ENCODE data around the gene GNL1.
"Not testable (repeated sequence)": the region's sequence is repeated elsewhere in the genome, so short reads cannot be mapped to it uniquely, and the experiment has no call there.

GNL1 gene

DNA sequence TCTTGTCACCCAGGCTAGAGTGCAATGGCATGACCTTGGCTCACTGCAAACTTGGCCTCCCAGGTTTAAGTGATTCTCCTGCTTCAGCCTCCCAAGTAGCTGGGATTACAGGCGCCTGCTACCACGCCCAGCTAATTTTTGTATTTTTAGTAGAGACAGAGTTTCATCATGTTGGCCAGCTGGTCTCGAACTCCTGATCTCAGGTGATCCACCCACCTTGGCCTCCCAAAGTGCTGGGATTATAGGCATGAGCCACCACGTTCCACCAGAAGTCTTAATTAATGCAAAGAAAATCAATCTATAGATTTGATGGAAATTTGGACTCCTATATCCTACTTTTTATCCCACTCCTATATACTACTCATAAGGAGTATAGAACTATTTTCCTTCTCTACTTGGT lies 61.2 kb downstream of the GNL1 start:
- DNase-seq = not testable (repeated sequence)

DNA sequence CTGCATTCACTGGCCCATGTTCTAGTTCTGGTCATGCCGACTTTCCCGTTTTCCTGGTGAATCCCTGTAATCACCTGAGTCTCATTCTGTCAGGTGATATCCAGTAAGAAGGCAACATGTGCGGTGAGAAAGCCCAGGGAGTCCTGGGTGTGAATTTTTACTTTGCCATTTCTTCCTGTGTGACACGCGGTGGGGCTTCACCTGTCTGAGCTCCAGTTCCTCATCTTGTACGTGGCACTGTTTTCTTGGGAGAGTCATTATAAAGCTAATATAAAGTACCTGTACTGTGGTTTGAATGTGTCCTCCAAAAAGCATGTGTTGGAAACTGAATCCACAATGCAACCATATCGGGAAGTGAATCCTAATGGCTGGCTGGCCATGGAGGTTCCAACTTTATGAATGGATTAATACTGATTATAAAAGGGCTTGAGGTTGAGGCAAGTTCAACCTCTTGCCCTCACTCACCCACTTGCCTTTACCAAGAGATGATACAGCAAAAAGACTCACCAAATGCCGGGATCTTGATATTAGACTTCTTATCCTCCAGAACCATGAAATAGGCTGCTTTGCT lies 61.9 kb downstream of the GNL1 start:
- peak; percentile 29 for DNase-seq

DNA sequence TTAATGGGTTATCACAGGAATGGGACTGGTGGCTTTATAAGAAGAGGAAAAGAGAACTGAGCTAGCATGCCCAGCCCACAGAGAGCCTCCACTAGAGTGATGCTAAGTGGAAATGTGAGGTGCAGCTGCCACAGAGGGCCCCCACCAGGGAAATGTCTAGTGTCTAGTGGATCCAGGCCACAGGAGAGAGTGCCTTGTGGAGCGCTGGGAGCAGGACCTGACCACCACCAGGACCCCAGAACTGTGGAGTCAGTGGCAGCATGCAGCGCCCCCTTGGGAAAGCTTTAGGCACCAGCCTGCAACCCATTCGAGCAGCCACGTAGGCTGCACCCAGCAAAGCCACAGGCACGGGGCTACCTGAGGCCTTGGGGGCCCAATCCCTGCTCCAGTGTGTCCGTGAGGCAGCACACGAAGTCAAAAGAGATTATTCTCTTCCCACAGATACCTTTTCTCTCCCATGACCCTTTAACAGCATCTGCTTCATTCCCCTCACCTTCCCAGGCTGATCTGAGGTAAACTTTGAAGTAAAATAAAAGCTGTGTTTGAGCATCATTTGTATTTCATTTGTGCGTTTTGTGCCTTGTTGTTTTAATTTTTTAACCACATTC lies 62.5 kb downstream of the GNL1 start:
- DNase-seq = no peak

DNA sequence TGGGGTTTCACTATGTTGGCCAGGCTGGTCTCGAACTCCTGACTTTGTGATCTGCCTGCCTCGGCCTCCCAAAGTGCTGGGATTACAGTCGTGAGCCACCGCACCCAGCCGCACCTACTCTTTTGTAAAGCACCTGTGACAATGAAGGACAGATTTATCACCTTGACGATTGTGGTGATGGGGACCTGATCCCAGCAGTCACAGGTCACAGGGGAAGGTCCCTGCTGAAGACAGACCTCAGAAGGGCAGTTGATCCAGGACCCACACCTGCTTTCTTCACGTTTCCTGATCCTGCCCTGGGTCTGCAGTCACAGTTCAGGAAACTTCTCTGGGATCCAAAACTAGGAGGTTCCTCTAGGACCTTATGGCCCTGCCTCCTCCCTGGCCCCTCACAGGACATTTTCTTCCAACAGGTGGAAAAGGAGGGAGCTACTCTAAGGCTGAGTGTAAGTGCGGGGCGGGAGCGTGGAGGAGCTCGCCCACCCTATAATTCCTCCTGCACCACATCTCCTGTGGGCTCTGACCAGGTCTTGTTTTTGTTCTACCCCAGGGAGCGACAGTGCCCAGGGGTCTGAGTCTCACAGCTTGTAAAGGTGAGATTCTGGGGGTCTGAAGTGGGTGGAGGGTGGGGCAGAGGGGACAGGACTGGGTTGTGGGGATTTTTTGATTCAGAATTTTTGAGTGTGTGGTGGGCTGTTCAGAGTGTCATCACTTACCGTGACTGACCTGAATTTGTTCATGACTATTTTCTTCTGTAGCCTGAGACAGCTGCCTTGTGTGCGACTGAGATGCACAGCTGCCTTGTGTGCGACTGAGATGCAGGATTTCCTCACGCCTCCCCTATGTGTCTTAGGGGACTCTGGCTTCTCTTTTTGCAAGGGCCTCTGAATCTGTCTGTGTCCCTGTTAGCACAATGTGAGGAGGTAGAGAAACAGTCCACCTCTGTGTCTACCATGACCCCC lies 64.0 kb downstream of the GNL1 start:
- DNase-seq = no peak

Data from inflammatory macrophage treated with lipopolysaccharide for 4 hours (primary cell).